ENCODE results near the gene RALB. TPM values are rescaled to one million over a fixed set of nuclear protein-coding genes. Genes with fewer than 3 reads are reported as not detected.

The RALB gene
- total and polyA plus RNA-seq, 2 of the 4 experiments (the other 2 are of a cell fraction) = 53.6 to 54.7 TPM

DNA sequence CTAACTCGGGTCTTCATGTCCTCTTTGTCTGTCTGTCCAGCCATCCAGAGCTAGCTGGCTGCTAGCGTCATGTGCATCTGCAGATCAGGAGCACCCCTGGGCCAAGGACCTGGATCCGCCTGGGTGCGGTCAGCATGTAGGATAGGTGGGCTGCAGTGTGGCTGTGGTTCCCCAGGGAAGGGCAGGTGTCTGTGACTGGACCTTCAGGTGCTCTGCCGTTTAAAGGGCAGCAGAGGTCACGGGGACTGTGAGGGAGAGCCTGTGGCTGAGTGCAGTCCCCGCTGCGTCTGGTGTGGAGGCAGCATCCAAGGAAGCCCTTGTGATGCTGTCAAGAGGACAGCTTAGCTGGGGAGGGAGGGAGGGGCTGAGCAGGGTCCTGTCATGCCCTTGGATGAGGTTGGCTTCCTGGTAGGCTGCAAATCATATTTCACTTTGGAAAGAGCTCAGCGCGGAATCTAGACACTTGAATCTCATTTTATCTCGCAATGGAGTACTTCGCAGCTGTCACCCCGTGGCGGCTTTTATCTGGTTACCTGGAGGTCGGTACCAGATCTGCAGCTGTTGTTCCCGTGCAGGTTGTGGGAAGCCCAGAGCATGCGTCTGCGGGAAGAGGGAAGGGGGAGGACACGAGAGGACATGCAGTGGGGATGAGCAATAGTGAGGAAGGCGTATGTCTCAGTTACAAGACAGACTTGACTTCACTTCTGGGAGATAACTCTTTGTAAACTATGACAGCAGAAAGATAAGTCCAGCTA, 5.9 kb upstream of the RALB start:
- Histone ChIP-seq H3K23ac (ENCODE audit: low read depth, low read length) (no peak overlapping the region), H2BK5ac (ENCODE audit: low read depth, low read length, poor library complexity, severe bottlenecking) (no peak overlapping the region), H3K4me2 (ENCODE audit: low read depth, low read length) (no peak overlapping the region), H3K4ac (ENCODE audit: low read depth, low read length) (no peak overlapping the region), H3K27me3 (ENCODE audit: control insufficient read depth, insufficient read depth, low read length) (peaks cover 11% of the 10 kb centered on the region; the same call in 1 of the 2 replicates), H3K14ac (replicated peaks; ENCODE audit: low read depth, low read length) (no peak overlapping the region), H3K9me1 (ENCODE audit: insufficient read depth, low read length) (peaks cover 7% of the 10 kb centered on the region), H2BK120ac (ENCODE audit: low read depth, low read length) (no peak overlapping the region), H4K20me1 (ENCODE audit: insufficient read depth, low read length) (no peaks in the 10 kb centered on the region), H3K79me1 (ENCODE audit: low read depth in 1 of 2, low read length in 2 of 2) (no peaks in the 10 kb centered on the region), H4K91ac (ENCODE audit: insufficient read depth, low read depth, low read length) (no peak overlapping the region), H4K8ac (ENCODE audit: low read depth in 2 of 2, low read length in 2 of 2) (no peak overlapping the region), H3K18ac (ENCODE audit: low read depth, low read length) (no peak overlapping the region), H2BK15ac (ENCODE audit: low read depth, low read length) (no peak overlapping the region), H4K5ac (ENCODE audit: low read depth, low read length) (no peak overlapping the region), H2AK9ac (replicated peaks; ENCODE audit: low read depth, low read length, poor library complexity) (no peak overlapping the region), H2AK5ac (ENCODE audit: low read depth, low read length) (no peak overlapping the region; the same call in 1 of the 2 replicates), H3K9ac (ENCODE audit: low read depth, low read length) (no peak overlapping the region), H3K27ac (ENCODE audit: insufficient read depth, low read length) (no peak overlapping the region), H3K4me3 (ENCODE audit: insufficient read depth, low read depth, low read length) (no peak overlapping the region), H3K36me3 (ENCODE audit: control insufficient read depth, insufficient read depth, low read length) (no peaks in the 10 kb centered on the region), H3K9me3 (ENCODE audit: control insufficient read depth, insufficient read depth, low read length) (no peaks in the 10 kb centered on the region), H2BK20ac (ENCODE audit: low read depth, low read length) (no peak overlapping the region), H3K56ac (ENCODE audit: extremely low read depth, insufficient read depth, low read length) (no peak overlapping the region), H2AFZ (replicated peaks; ENCODE audit: low read length, poor library complexity) (peak overlapping the region; percentile 77), H3K4me1 (ENCODE audit: control insufficient read depth, insufficient read depth, low read length) (peaks cover 6% of the 10 kb centered on the region)
- dilution Hi-C loops (cut with HindIII; ENCODE audit: low sequenced_read_pairs, unreplicated experiment) (no loop called here), in situ Hi-C loops (cut with MboI; ENCODE audit: low sequenced_read_pairs) (loop anchor here (25.0 kb wide), 1 partner anchor 1009 kb away; no protein-coding TSS in a partner anchor), intact Hi-C loops (cut with micrococcal nuclease) (no loop called here)
- DNase-seq (peak; percentile 38), ATAC-seq (ENCODE audit: low read depth) (peak; percentile 38; the same call in 1 of the 2 replicates)
- WGBS, 2 experiments (ENCODE audit: extremely low coverage in 2 of 2, insufficient read length in 1 of 2) = 60% methylated on average over 11 of the region's 20 CpGs; no CpG with 5 or more reads in 1 of the 2 experiments
- no TSS peak for BruUV-seq (replicated peaks)
- POLR2A ChIA-PET (ENCODE audit: unreplicated experiment) = no interaction called here
- CTCF ChIA-PET = no interaction called here
- TF ChIP-seq BHLHE40 (IDR thresholded peaks at IDR 0.05; ENCODE audit: low read depth, low read length) (peak; percentile 10; the same call in 1 of the 2 replicates), NFE2L2 (IDR thresholded peaks at IDR 0.05; ENCODE audit: low read depth, low read length) (no peak)
